HFFc6 (cell line): ENCODE measurements around the gene TFF3. TPM values are rescaled to one million over a fixed set of nuclear protein-coding genes. Genes with fewer than 3 reads are reported as not detected.
"Not testable (repeated sequence)": the region's sequence is repeated elsewhere in the genome, so short reads cannot be mapped to it uniquely, and the experiment has no call there.

ENCODE experiments used
- DNase-seq: peaks from one replicate; pipeline ENCODE4 v3.0.0-alpha.2; 2018
- H3K27ac Mint-ChIP-seq: 2 replicates; pipeline ENCODE4 v1.8.0; 2020; ENCODE audit warnings: mild to moderate bottlenecking, mixed read lengths
- H3K27me3 Mint-ChIP-seq: 2 replicates; pipeline ENCODE4 v1.8.0; 2021; ENCODE audit warnings: mild to moderate bottlenecking, moderate library complexity, mixed read lengths; ENCODE audit not compliant: insufficient read depth
- H3K36me3 Mint-ChIP-seq: 2 replicates; pipeline ENCODE4 v1.8.0; 2021; ENCODE audit warnings: low read depth, mixed read lengths
- H3K4me1 Mint-ChIP-seq: 2 replicates; pipeline ENCODE4 v1.8.0; 2020; ENCODE audit warnings: low read depth, mixed read lengths
- H3K4me3 Mint-ChIP-seq: 2 replicates; pipeline ENCODE4 v1.8.0; 2020; ENCODE audit warnings: mild to moderate bottlenecking, moderate library complexity, mixed read lengths
- H3K9me3 Mint-ChIP-seq: 2 replicates; pipeline ENCODE4 v1.8.0; 2020; ENCODE audit warnings: mild to moderate bottlenecking, mixed read lengths
- CTCF ChIP-seq: fragments of 200-600 bp; sonication (generic); IDR thresholded peaks from 2 replicates; pipeline ENCODE4 v1.5.0; 2021; ENCODE audit warnings: antibody characterized with exemption, mild to moderate bottlenecking
- total RNA-seq, 6 experiments: library from RNA; stranded (reverse); fragmentation: NEBNext Ultra II Directional; extraction: Animal tissue kit (Norgen Biotek cat#: 25700); gene quantifications; 2 replicates in 1 of 6; 3 replicates in 5 of 6; pipeline ENCODE4 v1.2.3, GENCODE V29; 2021

Gene TFF3
- total RNA-seq, 6 experiments from 2014 or later = not detected

GRCh38 chr21:42293649-42294272 is 21.4 kb downstream of the TFF3 start:
- no peak for DNase-seq
- Mint-ChIP-seq H3K27ac (no peak overlapping the region), H3K4me3 (no peak overlapping the region), H3K4me1 (no peaks in the 10 kb centered on the region), H3K36me3 (peaks cover 12% of the 10 kb centered on the region), H3K9me3 (peaks cover 33% of the 10 kb centered on the region), H3K27me3 (peaks cover 7% of the 10 kb centered on the region; the same call in 1 of the 2 replicates)
- TF ChIP-seq CTCF = no peak

GRCh38 chr21:42292563-42293142 is 22.6 kb downstream of the TFF3 start:
- H3K27me3 Mint-ChIP-seq = not testable (repeated sequence)

GRCh38 chr21:42291751-42292562 is 23.3 kb downstream of the TFF3 start:
- no peak for TF ChIP-seq CTCF
- DNase-seq = no peak
- peaks cover 12% of the 10 kb centered on the region for H3K36me3 Mint-ChIP-seq
- H3K27me3 Mint-ChIP-seq = peaks cover 6% of the 10 kb centered on the region; the same call in 1 of the 2 replicates
- peaks cover 46% of the 10 kb centered on the region for H3K9me3 Mint-ChIP-seq
- H3K27ac Mint-ChIP-seq = no peak overlapping the region
- no peaks in the 10 kb centered on the region for H3K4me1 Mint-ChIP-seq
- no peak overlapping the region for H3K4me3 Mint-ChIP-seq

More at GRCh38 chr21:42292563-42293142, 22.6 kb downstream of the TFF3 start:
- not testable (repeated sequence) for DNase-seq, H3K4me1 Mint-ChIP-seq, H3K27ac Mint-ChIP-seq, H3K4me3 Mint-ChIP-seq
- peaks cover 41% of the 10 kb centered on the region for H3K9me3 Mint-ChIP-seq
- peaks cover 12% of the 10 kb centered on the region for H3K36me3 Mint-ChIP-seq

- Mint-ChIP-seq H3K36me3 (peaks cover 12% of the 10 kb centered on the region), H3K4me1 (no peaks in the 10 kb centered on the region), H3K27me3 (peaks cover 6% of the 10 kb centered on the region; the same call in 1 of the 2 replicates), H3K4me3 (no peak overlapping the region), H3K9me3 (peaks cover 51% of the 10 kb centered on the region), H3K27ac (no peak overlapping the region)
- DNase-seq = no peak
- no peak for TF ChIP-seq CTCF
Observed at GRCh38 chr21:42291003-42291750, 24.0 kb downstream of the TFF3 start.

- Mint-ChIP-seq H3K4me3 (no peak overlapping the region), H3K36me3 (peaks cover 7% of the 10 kb centered on the region), H3K27ac (no peak overlapping the region), H3K4me1 (no peaks in the 10 kb centered on the region), H3K9me3 (peaks cover 51% of the 10 kb centered on the region), H3K27me3 (peaks cover 4% of the 10 kb centered on the region; the same call in 1 of the 2 replicates)
- no peak for DNase-seq
- TF ChIP-seq CTCF = no peak
Observed at GRCh38 chr21:42290505-42290904, 24.7 kb downstream of the TFF3 start.
